Brain microvascular endothelial cell (primary cell): Measurements from ENCODE around the gene CP.

ENCODE experiments used
- DNase-seq: peaks from one replicate; pipeline ENCODE4 v3.0.0-alpha.2; 2020
- H3K27ac ChIP-seq: fragments of 250-450 bp; sonication (Bioruptor Pico); 2 replicates; pipeline ENCODE4 v1.5.1; 2020; ENCODE audit warnings: mild to moderate bottlenecking, moderate library complexity
- H3K27me3 ChIP-seq: fragments of 250-450 bp; sonication (Bioruptor Pico); replicated peaks from 2 replicates; pipeline ENCODE4 v1.5.1; 2020; ENCODE audit warnings: mild to moderate bottlenecking
- H3K36me3 ChIP-seq: fragments of 250-450 bp; sonication (Bioruptor Pico); replicated peaks from 2 replicates; pipeline ENCODE4 v1.5.1; 2020; ENCODE audit warnings: mild to moderate bottlenecking
- H3K4me3 ChIP-seq: 2 replicates; pipeline ENCODE4 v1.5.1; 2011; ENCODE audit warnings: low read depth, mild to moderate bottlenecking, control low read depth, low read length, moderate library complexity
- in situ Hi-C: cut with HindIII; loops from 2 replicates; pipeline ENCODE4 v1.10.0; 2017; ENCODE audit warnings: low sequenced_read_pairs, low pct_ligation_motif_present
- TF ChIP-seq, protein P1 (sequence below): IDR thresholded peaks from 2 replicates; pipeline ENCODE4 v1.5.1; 2011; ENCODE audit warnings: low read depth, mild to moderate bottlenecking, moderate library complexity, low read length, control low read depth, inconsistent platforms; ENCODE audit errors: missing control alignments

Gene CP

DNA sequence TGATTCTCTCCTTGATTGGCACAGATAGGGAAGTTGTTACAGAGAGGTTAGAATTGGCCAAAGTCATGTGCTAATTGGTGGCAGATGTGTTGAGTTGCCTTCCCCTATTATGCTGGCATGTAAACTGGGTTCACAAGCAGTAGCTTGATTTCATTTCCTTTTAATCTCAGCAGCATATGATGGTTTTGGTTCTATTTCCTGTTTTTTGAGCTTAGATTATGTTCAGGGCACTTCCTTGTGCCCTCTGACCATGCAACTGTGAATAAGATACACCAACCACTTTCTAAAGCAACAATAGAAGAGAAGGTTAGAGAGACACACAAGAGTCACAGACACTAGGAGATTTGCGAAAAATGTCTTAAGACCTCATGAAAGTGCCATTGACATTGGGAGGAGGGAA, 75.7 kb downstream of the CP start:
- H3K4me3 ChIP-seq = no peak overlapping the region
- H3K36me3 ChIP-seq = no peaks in the 10 kb centered on the region
- in situ Hi-C loops = no loop called here
- DNase-seq = no peak
- TF ChIP-seq, protein P1, sequence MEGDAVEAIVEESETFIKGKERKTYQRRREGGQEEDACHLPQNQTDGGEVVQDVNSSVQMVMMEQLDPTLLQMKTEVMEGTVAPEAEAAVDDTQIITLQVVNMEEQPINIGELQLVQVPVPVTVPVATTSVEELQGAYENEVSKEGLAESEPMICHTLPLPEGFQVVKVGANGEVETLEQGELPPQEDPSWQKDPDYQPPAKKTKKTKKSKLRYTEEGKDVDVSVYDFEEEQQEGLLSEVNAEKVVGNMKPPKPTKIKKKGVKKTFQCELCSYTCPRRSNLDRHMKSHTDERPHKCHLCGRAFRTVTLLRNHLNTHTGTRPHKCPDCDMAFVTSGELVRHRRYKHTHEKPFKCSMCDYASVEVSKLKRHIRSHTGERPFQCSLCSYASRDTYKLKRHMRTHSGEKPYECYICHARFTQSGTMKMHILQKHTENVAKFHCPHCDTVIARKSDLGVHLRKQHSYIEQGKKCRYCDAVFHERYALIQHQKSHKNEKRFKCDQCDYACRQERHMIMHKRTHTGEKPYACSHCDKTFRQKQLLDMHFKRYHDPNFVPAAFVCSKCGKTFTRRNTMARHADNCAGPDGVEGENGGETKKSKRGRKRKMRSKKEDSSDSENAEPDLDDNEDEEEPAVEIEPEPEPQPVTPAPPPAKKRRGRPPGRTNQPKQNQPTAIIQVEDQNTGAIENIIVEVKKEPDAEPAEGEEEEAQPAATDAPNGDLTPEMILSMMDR = no peak
- H3K27ac ChIP-seq = no peak overlapping the region
- no peaks in the 10 kb centered on the region for H3K27me3 ChIP-seq

DNA sequence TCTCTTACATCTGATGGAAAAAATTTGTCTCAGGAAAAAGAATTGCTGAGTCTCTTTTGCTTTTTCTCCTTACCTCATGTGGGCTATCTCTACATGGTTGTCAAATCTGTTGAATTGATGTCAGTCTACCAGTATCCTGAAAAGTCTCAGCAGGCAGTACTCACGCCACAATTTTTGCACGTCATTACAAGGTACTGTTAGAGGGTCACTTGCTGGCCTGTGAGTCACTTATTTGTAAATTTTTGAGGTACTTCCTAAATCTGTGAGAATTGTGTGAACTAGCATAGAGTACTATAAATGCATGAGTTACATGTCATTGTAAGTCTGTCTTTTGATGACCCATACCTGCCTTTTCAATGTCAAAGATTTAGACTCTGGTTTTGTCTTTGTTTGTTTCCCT, 76.3 kb downstream of the CP start:
- H3K27ac ChIP-seq = no peak overlapping the region
- DNase-seq = no peak
- TF ChIP-seq, protein P1 = no peak
- H3K27me3 ChIP-seq = no peaks in the 10 kb centered on the region
- no peak overlapping the region for H3K4me3 ChIP-seq
- no peaks in the 10 kb centered on the region for H3K36me3 ChIP-seq
- in situ Hi-C loops = no loop called here

DNA sequence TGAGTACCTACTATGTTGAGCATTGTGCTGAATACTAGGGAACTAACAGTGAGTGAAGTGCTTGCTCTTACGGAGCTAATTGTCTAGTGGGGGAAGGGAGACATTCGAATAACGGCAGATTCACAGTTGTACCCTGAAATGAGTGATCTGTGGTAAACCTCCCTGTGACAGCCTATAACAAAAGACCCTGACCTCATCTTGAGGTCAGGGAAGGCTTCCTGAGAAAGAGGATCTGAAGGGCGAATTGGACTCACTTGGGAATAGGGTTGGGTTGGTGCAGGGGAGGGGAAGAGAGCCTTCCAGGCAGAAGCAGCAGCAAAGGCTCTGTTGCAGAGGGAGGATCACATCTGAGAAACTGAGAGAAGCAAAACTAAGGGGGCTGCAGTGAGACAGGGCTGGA, 78.9 kb downstream of the CP start:
- H3K27ac ChIP-seq = no peak overlapping the region
- H3K4me3 ChIP-seq = no peak overlapping the region
- H3K36me3 ChIP-seq = no peaks in the 10 kb centered on the region
- H3K27me3 ChIP-seq = no peaks in the 10 kb centered on the region
- no peak for DNase-seq
- in situ Hi-C loops = no loop called here
- TF ChIP-seq, protein P1 = no peak

DNA sequence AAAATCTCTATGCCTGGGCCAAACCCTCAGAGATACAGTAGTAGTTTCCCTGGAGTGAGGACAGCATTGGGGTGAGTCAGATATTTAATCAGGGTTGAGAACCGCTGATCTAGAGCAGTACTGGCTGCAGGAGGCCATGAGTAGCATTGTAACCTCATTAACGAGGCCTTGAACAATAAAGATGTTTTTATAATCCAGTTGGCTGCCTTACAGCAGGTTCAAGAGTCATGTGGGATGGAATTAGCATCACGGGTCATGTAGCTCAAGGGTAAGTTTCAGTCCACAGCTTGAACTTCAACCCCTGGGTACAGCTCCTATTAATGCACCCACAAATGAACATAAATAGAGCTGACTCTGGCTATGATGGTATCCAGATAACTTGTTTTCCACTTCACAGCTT, 87.1 kb downstream of the CP start:
- no peaks in the 10 kb centered on the region for H3K36me3 ChIP-seq
- no peak overlapping the region for H3K27ac ChIP-seq
- H3K4me3 ChIP-seq = no peak overlapping the region
- in situ Hi-C loops = no loop called here
- TF ChIP-seq, protein P1 = no peak
- peak; percentile 57 for DNase-seq
- no peaks in the 10 kb centered on the region for H3K27me3 ChIP-seq

DNA sequence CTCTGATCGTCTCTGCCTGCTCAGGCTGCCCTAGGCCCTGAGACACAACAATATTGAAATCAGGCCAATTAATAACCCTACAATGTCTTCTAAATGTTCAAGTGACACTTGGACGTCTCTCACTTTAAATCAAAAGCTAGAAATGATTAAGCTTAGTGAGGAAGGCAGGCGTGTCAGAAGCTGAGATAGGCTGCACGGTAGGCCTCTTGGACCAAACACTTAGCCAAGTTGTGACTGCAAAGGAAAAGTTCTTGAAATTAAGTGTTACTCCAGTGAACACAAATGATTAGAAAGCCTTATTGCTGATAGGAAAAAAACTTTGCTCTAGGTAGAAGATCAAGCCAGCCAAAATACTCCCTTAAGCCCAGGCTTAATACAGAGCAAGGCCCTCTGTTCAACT, 90.0 kb downstream of the CP start:
- TF ChIP-seq, protein P1 = no peak
- Histone ChIP-seq H3K36me3 (no peaks in the 10 kb centered on the region), H3K27me3 (no peaks in the 10 kb centered on the region), H3K27ac (no peak overlapping the region), H3K4me3 (no peak overlapping the region)
- in situ Hi-C loops = no loop called here
- no peak for DNase-seq

- in situ Hi-C loops = no loop called here
- peak; percentile 79 for DNase-seq
- Histone ChIP-seq H3K27ac (peak within 1 kb of the TSS; percentile 19), H3K4me3 (peak within 1 kb of the TSS; percentile 92), H3K27me3 (no peaks in the 10 kb centered on the region), H3K36me3 (no peaks in the 10 kb centered on the region)
- TF ChIP-seq, protein P1 = no peak
Measured at GRCh38 chr3:149129326-149130205, 92.1 kb downstream of the CP start, which contains the start of gene HPS3. Gene HPS3 (plus strand): TSS chr3:149129638. CDS start chr3:149129724, 86 bp downstream.
